K562 (cell line): ENCODE data around the gene MYB. TPM values are rescaled to one million over a fixed set of nuclear protein-coding genes. Genes with fewer than 3 reads are reported as not detected.

Experiments
- ARID3A ChIP-seq: IDR thresholded peaks from 2 replicates; pipeline ENCODE4 v1.6.1; 2012; ENCODE audit warnings: low read depth, low read length, improper control_type of control experiment, borderline replicate concordance
- ARNT ChIP-seq, 2 experiments: fragments of 450-650 bp; IDR thresholded peaks; 2 replicates each; pipeline ENCODE4 v1.6.1; 2016; ENCODE audit warnings: mild to moderate bottlenecking in 1 of 2
- COPS2 ChIP-seq: fragments of 450-650 bp; conservative IDR thresholded peaks from 2 replicates; pipeline ENCODE4 v1.6.1; 2016; ENCODE audit warnings: mild to moderate bottlenecking, moderate library complexity
- CREB1 ChIP-seq, 2 experiments: sonication (generic) in 1 of 2; formaldehyde crosslinking in 1 of 2; IDR thresholded peaks; 2 replicates each; pipeline versions ENCODE4 v1.6.1 to v1.8.0; 2012 to 2022; ENCODE audit warnings: inconsistent platforms in 1 of 2, mild to moderate bottlenecking in 1 of 2, missing genetic modification reagents in 1 of 2, moderate library complexity in 1 of 2
- ETS1 ChIP-seq: conservative IDR thresholded peaks from 2 replicates; pipeline ENCODE4 v1.6.1; 2011; ENCODE audit warnings: low read depth, mild to moderate bottlenecking, low read length; ENCODE audit not compliant: control insufficient read depth
- GABPB1 ChIP-seq: sonication (generic); formaldehyde crosslinking; IDR thresholded peaks from 2 replicates; pipeline ENCODE4 v1.8.0; 2022; ENCODE audit warnings: mild to moderate bottlenecking, missing genetic modification reagents
- JUND ChIP-seq, 2 experiments: IDR thresholded peaks; 2 replicates in 1 of 2; 3 replicates in 1 of 2; pipeline ENCODE4 v1.6.1; 2011; ENCODE audit warnings: borderline replicate concordance in 2 of 2, low read depth in 2 of 2, low read length in 2 of 2, improper control_type of control experiment in 1 of 2, missing biosample characterization in 1 of 2, missing genetic modification characterization in 1 of 2, missing genetic modification reagents in 1 of 2
- KLF16 ChIP-seq: IDR thresholded peaks from 2 replicates; pipeline ENCODE4 v1.6.1; 2016; ENCODE audit warnings: antibody characterized with exemption
- MCM5 ChIP-seq: fragments of 450-650 bp; IDR thresholded peaks from 2 replicates; pipeline ENCODE4 v1.6.1; 2016; ENCODE audit warnings: low read depth
- PTRF ChIP-seq: fragments of 450-650 bp; IDR thresholded peaks from 2 replicates; pipeline ENCODE4 v1.6.1; 2016; ENCODE audit warnings: mild to moderate bottlenecking, missing genetic modification characterization, missing compliant biosample characterization
- RHOXF2B ChIP-seq: fragments of 250-450 bp; sonication (Bioruptor Pico); conservative IDR thresholded peaks from 2 replicates; pipeline ENCODE4 v1.5.1; 2021
- SMARCA4 ChIP-seq: fragments of 450-650 bp; IDR thresholded peaks from 2 replicates; pipeline ENCODE4 v1.6.1; 2016
- SREBF1 ChIP-seq: fragments of 150-350 bp; IDR thresholded peaks from 2 replicates; pipeline ENCODE4 v1.6.1; 2014; ENCODE audit warnings: antibody characterized with exemption, low read depth, low read length, borderline replicate concordance
- SUPT5H ChIP-seq: fragments of 450-650 bp; IDR thresholded peaks from 2 replicates; pipeline ENCODE4 v1.6.1; 2016
- TAF7 ChIP-seq: fragments of 450-650 bp; IDR thresholded peaks from 2 replicates; pipeline ENCODE4 v1.6.1; 2016; ENCODE audit warnings: missing genetic modification characterization, missing compliant biosample characterization
- TAL1 ChIP-seq: fragments of 450-650 bp; IDR thresholded peaks from 2 replicates; pipeline ENCODE4 v1.6.1; 2016; ENCODE audit warnings: mild to moderate bottlenecking
- TCF15 ChIP-seq: fragments of 250-450 bp; sonication (Bioruptor Pico); IDR thresholded peaks from 2 replicates; pipeline ENCODE4 v1.8.0; 2022; ENCODE audit warnings: moderate library complexity, mild to moderate bottlenecking, inconsistent platforms
- WHSC1 ChIP-seq: IDR thresholded peaks from one replicate; pipeline ENCODE4 v1.6.1; 2012; ENCODE audit warnings: low read length, control low read depth, inconsistent platforms
- ZNF354B ChIP-seq: fragments of 250-450 bp; sonication (Bioruptor Pico); IDR thresholded peaks from 2 replicates; pipeline ENCODE4 v1.4.0; 2020
- ZNF740 ChIP-seq, 3 experiments: fragments of 200-800 bp in 1 of 3; sonication (Bioruptor generic) in 1 of 3; sonication (generic) in 1 of 3; formaldehyde crosslinking in 1 of 3; IDR thresholded peaks; 2 replicates each; pipeline versions ENCODE4 v1.6.1 to v1.8.0; 2016 to 2022; ENCODE audit warnings: mild to moderate bottlenecking in 2 of 3, missing compliant biosample characterization in 2 of 3, missing genetic modification characterization in 2 of 3, missing genetic modification reagents in 1 of 3
- polyA plus RNA-seq, 8 experiments: library from polyadenylated mRNA; depleted of rRNA in 4 of 8; stranded (reverse) in 5 of 8; unstranded in 3 of 8; fragments of >200 nt; fragmentation: Nextera tagmentation in 2 of 8; fragmentation: Illumina TruSeq in 1 of 8; extraction: Ambion mirVana in 2 of 8; extraction: Trizol in 1 of 8; gene quantifications; 2 replicates each; pipeline versions ENCODE4 v1.2.1 to v1.2.3, GENCODE V29; 2011 to 2014; ENCODE audit warnings: inconsistent platforms in 1 of 8, missing spikeins in 1 of 8
- total RNA-seq, 7 experiments: library from RNA; depleted of rRNA in 6 of 7; stranded (reverse); fragments of >200 nt in 6 of 7; fragmentation: Illumina TruSeq in 2 of 7; extraction: Trizol in 2 of 7; gene quantifications; 2 replicates each; pipeline versions ENCODE4 v1.2.1 to v1.2.3, GENCODE V29; 2011 to 2021; ENCODE audit warnings: low replicate concordance in 1 of 7
- TF ChIP-seq, protein P1 (sequence below), 3 experiments: IDR thresholded peaks in 2 of 3; conservative IDR thresholded peaks in 1 of 3; 2 replicates each; pipeline ENCODE4 v1.5.1; 2011 to 2012; ENCODE audit warnings: low read length in 3 of 3, mild to moderate bottlenecking in 3 of 3, control low read depth in 2 of 3, improper control_type of control experiment in 1 of 3, inconsistent platforms in 1 of 3, low read depth in 1 of 3, mixed read lengths in 1 of 3, moderate library complexity in 1 of 3; ENCODE audit not compliant: insufficient read depth in 2 of 3

Gene MYB
- total and polyA plus RNA-seq, 9 of the 15 experiments (the other 6 are each of a cell fraction or from before 2014, with no cell fraction given) = 35.8 to 218 (median 140) TPM

DNA sequence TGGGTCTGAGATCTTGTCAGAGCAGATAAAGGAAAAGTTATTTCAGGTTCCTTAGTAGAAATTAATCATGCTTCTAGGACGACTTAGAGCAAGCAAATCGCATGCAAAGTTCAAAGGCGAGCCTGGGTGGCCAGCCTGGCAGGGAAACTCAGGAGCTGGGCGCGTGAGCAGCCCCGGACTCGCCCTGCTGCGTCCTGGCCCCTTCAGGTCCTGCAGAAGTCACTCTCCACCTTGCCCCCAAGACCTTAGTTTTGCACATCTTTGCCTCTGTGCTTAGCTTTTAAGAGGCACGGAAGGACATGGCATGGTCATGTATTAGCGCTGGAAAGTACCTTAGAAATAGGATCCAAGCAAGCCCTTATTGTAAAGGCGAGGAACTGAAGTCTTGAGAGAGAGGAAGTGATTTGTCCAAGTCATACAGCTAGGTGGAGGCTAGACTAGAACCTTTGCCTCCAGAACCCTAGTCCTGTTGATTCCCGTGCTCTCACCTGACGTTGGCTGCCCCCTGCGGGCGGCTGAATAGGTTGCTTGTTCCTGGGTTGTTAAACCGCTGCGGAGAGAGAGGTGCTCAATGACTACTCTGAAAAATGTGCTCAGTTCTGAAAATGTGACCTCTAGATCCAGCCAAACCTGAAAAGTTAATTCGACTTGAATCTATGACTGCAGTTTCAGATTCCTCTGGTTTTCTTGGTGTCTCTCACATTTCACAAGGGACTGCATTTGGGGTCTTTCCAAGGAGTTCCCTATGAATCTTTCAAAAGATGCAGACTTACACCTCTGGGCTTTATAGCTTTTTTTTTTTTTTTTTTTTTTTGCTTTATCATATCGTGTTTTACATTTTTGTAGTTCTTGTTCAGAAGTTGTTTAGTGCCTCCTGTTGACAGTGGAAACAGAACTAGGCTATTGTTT is 2.7 kb downstream of the MYB start (continued):
- TF ChIP-seq ZNF740 (CRISPR knock-in tag; IDR thresholded peaks at IDR 0.05) (no peak), ZNF740 (tag; IDR thresholded peaks at IDR 0.05) (no peak), ARNT (IDR thresholded peaks at IDR 0.05) (peak; percentile 63 to 85; a peak in 3 of 4 replicates), WHSC1 (no peak), TAF7 (tag) (no peak), ETS1 (no peak), KLF16 (peak; percentile 30; the same call in 1 of the 2 replicates), CREB1 (IDR thresholded peaks at IDR 0.05) (peak; percentile 31; the same call in 1 of the 2 replicates), CREB1 (CRISPR knock-in tag; IDR thresholded peaks at IDR 0.05) (no peak), PTRF (tag) (no peak), ZNF354B (CRISPR knock-in tag) (no peak), COPS2 (no peak), JUND (IDR thresholded peaks at IDR 0.05; ENCODE audit: borderline replicate concordance, low read depth, low read length) (peak; percentile 52; the same call in 1 of the 2 replicates), JUND (tag; IDR thresholded peaks at IDR 0.05; ENCODE audit: borderline replicate concordance, low read depth, low read length) (peak; percentile 75; the same call in 1 of the 3 replicates), ARID3A (peak; percentile 66; the same call in 1 of the 2 replicates), TAL1 (peak; percentile 30), RHOXF2B (CRISPR knock-in tag) (no peak), TCF15 (CRISPR knock-in tag) (no peak), SMARCA4 (no peak), SREBF1 (no peak), GABPB1 (0 out of 2 replicates have a peak, but pooled peaks have one; percentile 12), SUPT5H (no peak), MCM5 (no peak)
- TF ChIP-seq, protein P1, sequence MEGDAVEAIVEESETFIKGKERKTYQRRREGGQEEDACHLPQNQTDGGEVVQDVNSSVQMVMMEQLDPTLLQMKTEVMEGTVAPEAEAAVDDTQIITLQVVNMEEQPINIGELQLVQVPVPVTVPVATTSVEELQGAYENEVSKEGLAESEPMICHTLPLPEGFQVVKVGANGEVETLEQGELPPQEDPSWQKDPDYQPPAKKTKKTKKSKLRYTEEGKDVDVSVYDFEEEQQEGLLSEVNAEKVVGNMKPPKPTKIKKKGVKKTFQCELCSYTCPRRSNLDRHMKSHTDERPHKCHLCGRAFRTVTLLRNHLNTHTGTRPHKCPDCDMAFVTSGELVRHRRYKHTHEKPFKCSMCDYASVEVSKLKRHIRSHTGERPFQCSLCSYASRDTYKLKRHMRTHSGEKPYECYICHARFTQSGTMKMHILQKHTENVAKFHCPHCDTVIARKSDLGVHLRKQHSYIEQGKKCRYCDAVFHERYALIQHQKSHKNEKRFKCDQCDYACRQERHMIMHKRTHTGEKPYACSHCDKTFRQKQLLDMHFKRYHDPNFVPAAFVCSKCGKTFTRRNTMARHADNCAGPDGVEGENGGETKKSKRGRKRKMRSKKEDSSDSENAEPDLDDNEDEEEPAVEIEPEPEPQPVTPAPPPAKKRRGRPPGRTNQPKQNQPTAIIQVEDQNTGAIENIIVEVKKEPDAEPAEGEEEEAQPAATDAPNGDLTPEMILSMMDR (IDR thresholded peaks at IDR 0.05 in 2 of 3, conservative IDR thresholded peaks at IDR 0.05 in 1 of 3; ENCODE audit: insufficient read depth in 2 of 3, low read depth in 1 of 3, low read length in 3 of 3) = peak; percentile 87 to 92 (median 92)
